Esophagus muscularis mucosa (tissue), 4 donors: ENCODE results near the gene IL34. TPM values are rescaled to one million over a fixed set of nuclear protein-coding genes. Genes with fewer than 3 reads are reported as not detected.

Experiments
- DNase-seq: peaks from one replicate; pipeline ENCODE4 v3.0.0-alpha.2; 2017; ENCODE audit errors: extremely low spot score
- H3K27ac ChIP-seq, 4 donors: fragments of 200-600 bp; sonication (generic); replicated peaks in 1 of 4; 1 replicate in 3 of 4; 2 replicates in 1 of 4; pipeline ENCODE4 v1.5.1; 2016 to 2019; ENCODE audit warnings: mild to moderate bottlenecking in 1 of 4
- H3K27me3 ChIP-seq, 4 donors: fragments of 200-600 bp; sonication (generic); one replicate each; pipeline versions ENCODE4 v1.5.1 to v1.6.0; 2016 to 2019
- H3K36me3 ChIP-seq, 4 donors: fragments of 200-600 bp; sonication (generic); one replicate each; pipeline ENCODE4 v1.5.1; 2016 to 2019
- H3K4me1 ChIP-seq, 4 donors: fragments of 200-600 bp; sonication (generic); one replicate each; pipeline ENCODE4 v1.5.1; 2016 to 2019
- H3K4me3 ChIP-seq, 4 donors: fragments of 200-600 bp; sonication (generic); 1 replicate in 2 of 4; 2 replicates in 2 of 4; pipeline ENCODE4 v1.5.1; 2016 to 2019; ENCODE audit warnings: mild to moderate bottlenecking in 4 of 4, moderate library complexity in 1 of 4
- H3K9me3 ChIP-seq, 4 donors: fragments of 200-600 bp; sonication (generic); 1 replicate in 3 of 4; 2 replicates in 1 of 4; pipeline ENCODE4 v1.5.1; 2016 to 2019
- EP300 ChIP-seq: sonication (generic); formaldehyde crosslinking; IDR thresholded peaks from one replicate; pipeline ENCODE4 v1.6.1; 2017; ENCODE audit warnings: antibody characterized with exemption
- POLR2A ChIP-seq: fragments of 450-650 bp; IDR thresholded peaks from one replicate; pipeline ENCODE4 v1.6.1; 2017; ENCODE audit warnings: antibody characterized with exemption, moderate library complexity, mild to moderate bottlenecking, low read depth
- POLR2AphosphoS5 ChIP-seq, 2 donors: sonication (generic); formaldehyde crosslinking; IDR thresholded peaks; one replicate each; pipeline ENCODE4 v1.6.1; 2017; ENCODE audit warnings: antibody characterized with exemption in 2 of 2
- WGBS: methylation state at CpG from one replicate; pipeline ENCODE4 v1.1.5; 2018; 5-methylcytosine and 5-hydroxymethylcytosine counted together
- intact Hi-C: fragments of 100-400 bp; cut with DNase I; formaldehyde crosslinking; loops from one replicate; pipeline ENCODE4 v1.15.1; 2023
- total RNA-seq, 4 donors: library from RNA; depleted of rRNA; stranded (reverse); fragments of >200 nt; gene quantifications; one replicate each; pipeline versions ENCODE4 v1.1.0 to v1.2.1, GENCODE V29; 2016
- TF ChIP-seq, protein P1 (sequence below), 3 experiments: fragments of 200-600 bp in 2 of 3; fragments of 450-650 bp in 1 of 3; sonication (generic) in 2 of 3; IDR thresholded peaks; one replicate each; pipeline ENCODE4 v1.5.1; 2017 to 2019; ENCODE audit warnings: antibody characterized with exemption in 3 of 3, mild to moderate bottlenecking in 2 of 3, moderate library complexity in 1 of 3

The IL34 gene
- total RNA-seq, 4 donors from 2014 or later, result 1.7 to 4.7 (median 3.4) TPM

GRCh38 chr16:70656065-70656711 is 9.8 kb downstream of the IL34 start:
- Histone ChIP-seq H3K27me3 (no peaks in the 10 kb centered on the region), H3K4me3 (no peak overlapping the region), H3K9me3 (no peaks in the 10 kb centered on the region), H3K27ac (no peak overlapping the region), H3K4me1 (peaks cover 5 to 21% (median 17%) of the 10 kb centered on the region in 4 donors), H3K36me3 (no peaks in the 10 kb centered on the region)
- no peak for TF ChIP-seq POLR2A
- TF ChIP-seq, protein P1, sequence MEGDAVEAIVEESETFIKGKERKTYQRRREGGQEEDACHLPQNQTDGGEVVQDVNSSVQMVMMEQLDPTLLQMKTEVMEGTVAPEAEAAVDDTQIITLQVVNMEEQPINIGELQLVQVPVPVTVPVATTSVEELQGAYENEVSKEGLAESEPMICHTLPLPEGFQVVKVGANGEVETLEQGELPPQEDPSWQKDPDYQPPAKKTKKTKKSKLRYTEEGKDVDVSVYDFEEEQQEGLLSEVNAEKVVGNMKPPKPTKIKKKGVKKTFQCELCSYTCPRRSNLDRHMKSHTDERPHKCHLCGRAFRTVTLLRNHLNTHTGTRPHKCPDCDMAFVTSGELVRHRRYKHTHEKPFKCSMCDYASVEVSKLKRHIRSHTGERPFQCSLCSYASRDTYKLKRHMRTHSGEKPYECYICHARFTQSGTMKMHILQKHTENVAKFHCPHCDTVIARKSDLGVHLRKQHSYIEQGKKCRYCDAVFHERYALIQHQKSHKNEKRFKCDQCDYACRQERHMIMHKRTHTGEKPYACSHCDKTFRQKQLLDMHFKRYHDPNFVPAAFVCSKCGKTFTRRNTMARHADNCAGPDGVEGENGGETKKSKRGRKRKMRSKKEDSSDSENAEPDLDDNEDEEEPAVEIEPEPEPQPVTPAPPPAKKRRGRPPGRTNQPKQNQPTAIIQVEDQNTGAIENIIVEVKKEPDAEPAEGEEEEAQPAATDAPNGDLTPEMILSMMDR (IDR thresholded peaks at IDR 0.05), result no peak
- no peak for TF ChIP-seq EP300
- TF ChIP-seq POLR2AphosphoS5 (IDR thresholded peaks at IDR 0.05), result no peak
- DNase-seq, result no peak
- intact Hi-C loops, result no loop called here
- 88% methylated on average over 7 of the region's 8 CpGs for WGBS

DNA sequence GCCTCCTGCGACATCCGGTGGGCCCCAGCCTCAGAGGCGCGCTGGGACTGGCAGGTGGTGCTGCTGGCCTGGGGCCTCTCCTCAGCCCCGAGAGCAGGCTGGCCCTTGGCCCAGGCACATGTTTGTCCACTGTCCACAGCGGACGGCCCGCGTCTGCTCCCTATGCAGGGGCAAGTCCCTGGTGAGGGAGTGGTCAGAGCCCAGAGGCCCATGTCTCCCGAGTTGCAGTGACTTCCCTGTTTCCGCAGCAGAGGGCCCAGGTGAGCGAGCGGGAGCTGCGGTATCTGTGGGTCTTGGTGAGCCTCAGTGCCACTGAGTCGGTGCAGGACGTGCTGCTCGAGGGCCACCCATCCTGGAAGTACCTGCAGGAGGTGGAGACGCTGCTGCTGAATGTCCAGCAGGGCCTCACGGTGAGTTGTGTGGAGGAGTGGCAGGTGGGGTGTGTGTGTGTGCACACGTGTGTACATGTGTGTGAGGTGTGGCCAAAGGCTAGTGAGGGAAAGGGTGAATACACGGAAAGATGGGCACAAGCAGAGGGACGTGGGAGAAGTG is 10.4 kb downstream of the IL34 start:
- TF ChIP-seq POLR2A (no peak), EP300 (no peak), POLR2AphosphoS5 (IDR thresholded peaks at IDR 0.05) (no peak)
- TF ChIP-seq, protein P1 (IDR thresholded peaks at IDR 0.05), result no peak
- H3K9me3 ChIP-seq, result no peaks in the 10 kb centered on the region
- no peaks in the 10 kb centered on the region for H3K36me3 ChIP-seq
- peaks cover 5 to 27% (median 23%) of the 10 kb centered on the region in 4 donors for H3K4me1 ChIP-seq
- H3K4me3 ChIP-seq, result no peak overlapping the region
- no peak for DNase-seq
- WGBS, result 71% methylated on average over 13 of the region's 22 CpGs
- H3K27me3 ChIP-seq, result no peaks in the 10 kb centered on the region
- no peak overlapping the region for H3K27ac ChIP-seq
- intact Hi-C loops, result no loop called here

DNA sequence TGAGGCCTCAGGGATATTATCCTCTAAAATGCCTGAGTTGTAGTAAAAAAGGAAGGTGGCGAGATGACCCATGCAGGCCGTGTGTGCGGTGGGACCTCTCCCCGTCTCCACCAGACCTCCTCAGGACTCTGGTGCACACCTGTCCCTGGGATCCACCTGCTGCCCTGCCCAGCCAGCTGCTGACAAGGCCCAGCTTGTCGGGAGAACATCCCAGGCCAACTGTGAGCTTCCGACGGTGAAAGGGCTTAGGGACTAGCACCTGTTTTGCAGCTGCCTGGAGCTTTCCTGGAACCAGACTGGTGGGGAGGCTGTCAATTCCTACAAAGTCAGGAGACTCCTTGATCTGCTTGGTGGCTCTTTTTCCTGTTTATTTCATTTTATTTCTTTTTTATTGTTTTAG is 11.6 kb downstream of the IL34 start:
- TF ChIP-seq EP300, result no peak
- TF ChIP-seq, protein P1 (IDR thresholded peaks at IDR 0.05), result no peak
- TF ChIP-seq POLR2AphosphoS5 (IDR thresholded peaks at IDR 0.05), result no peak
- TF ChIP-seq POLR2A, result no peak
- Histone ChIP-seq H3K4me1 (peaks cover 14 to 39% (median 35%) of the 10 kb centered on the region in 4 donors), H3K27me3 (no peaks in the 10 kb centered on the region), H3K27ac (no peak overlapping the region), H3K9me3 (no peaks in the 10 kb centered on the region), H3K36me3 (peaks cover under 1 to 10% (median 3%) of the 10 kb centered on the region in 4 donors), H3K4me3 (no peak overlapping the region)
- no peak for DNase-seq
- intact Hi-C loops, result no loop called here
- WGBS, result 73% methylated on average over 7 of the region's 7 CpGs

DNA sequence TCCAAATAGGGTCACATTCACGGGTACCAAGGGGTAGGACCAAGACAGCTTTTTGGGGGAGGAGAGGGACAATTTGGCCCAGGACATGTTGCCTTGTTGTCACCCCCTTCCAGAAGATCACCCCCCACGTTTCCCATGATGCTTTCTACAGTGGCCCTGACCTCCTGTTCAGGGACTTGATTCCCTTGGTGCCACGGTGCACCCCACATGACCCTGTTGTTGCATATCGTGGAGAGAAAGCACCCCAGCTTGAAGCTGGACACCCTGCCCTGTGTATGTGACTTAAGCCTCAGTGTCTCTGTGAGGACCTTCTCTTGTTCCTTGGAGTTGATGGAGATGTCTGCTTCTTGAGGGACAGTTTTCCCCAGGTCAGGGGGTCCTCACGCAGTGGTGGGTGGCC is 12.6 kb downstream of the IL34 start:
- H3K27me3 ChIP-seq, result no peaks in the 10 kb centered on the region
- H3K9me3 ChIP-seq, result no peaks in the 10 kb centered on the region
- H3K36me3 ChIP-seq, result peaks cover 10 to 20% (median 13%) of the 10 kb centered on the region in 4 donors
- no peak overlapping the region for H3K4me3 ChIP-seq
- H3K4me1 ChIP-seq, result peaks cover 13 to 42% (median 41%) of the 10 kb centered on the region in 4 donors
- intact Hi-C loops, result no loop called here
- WGBS, result 89% methylated on average over 5 of the region's 5 CpGs
- DNase-seq, result no peak
- no peak overlapping the region for H3K27ac ChIP-seq
- no peak for TF ChIP-seq POLR2A
- TF ChIP-seq EP300, result no peak
- TF ChIP-seq POLR2AphosphoS5 (IDR thresholded peaks at IDR 0.05), result no peak
- TF ChIP-seq, protein P1 (IDR thresholded peaks at IDR 0.05), result no peak
